Measurements from ENCODE around the gene CCL8.

GRCh38 chr17:34318474-34318873 is 761 bp upstream of the CCL8 start:
- TF ChIP-seq CTCF (IDR thresholded peaks at IDR 0.05) (0 out of 2 replicates have a peak, but pooled peaks have one; percentile 13), TCF7L2 (IDR thresholded peaks at IDR 0.05; ENCODE audit: low read depth, low read length) (no peak)
